AG20443 (cell line): ENCODE results near the gene PTPRN2.

ENCODE experiments used
- DNase-seq: peaks from one replicate; pipeline ENCODE4 v3.0.0; 2012; ENCODE audit warnings: low spot score, mixed read lengths

The PTPRN2 gene

DNA sequence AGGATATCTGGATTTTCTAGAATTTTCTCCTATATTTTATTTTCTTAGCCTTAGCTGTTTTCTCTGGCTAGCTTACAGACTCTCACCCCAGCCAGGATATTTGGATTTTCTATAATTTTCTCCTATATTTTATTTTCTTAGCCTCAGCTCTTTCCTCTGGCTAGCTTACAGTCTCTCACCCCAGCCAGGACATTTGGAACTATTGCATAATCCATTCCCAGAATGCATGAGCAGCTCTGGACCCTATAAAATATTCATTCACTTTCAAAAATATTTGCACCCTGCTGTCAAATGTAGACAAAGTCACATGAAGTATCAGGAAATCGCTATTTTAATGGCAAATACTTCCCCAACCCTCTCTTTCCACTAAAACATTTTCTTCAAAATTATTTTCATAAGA is 952.0 kb downstream of the PTPRN2 start:
- no peak for DNase-seq

DNA sequence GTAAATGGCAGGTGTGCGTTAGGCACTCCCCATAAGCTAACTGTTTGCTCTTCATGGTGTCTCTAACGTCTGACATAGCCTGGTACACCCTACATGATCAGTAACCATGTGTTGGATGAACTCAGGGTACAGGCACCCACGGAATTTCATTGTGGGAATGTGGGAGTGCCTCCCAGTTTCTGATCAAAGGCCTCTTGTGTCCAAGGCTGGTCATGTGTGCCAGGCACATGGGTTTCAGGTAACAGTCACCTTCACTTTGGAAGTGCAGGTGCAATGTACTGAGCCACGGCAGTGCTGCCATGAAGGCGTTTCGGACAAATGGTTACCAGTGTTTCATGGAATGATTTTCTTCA is 952.5 kb downstream of the PTPRN2 start:
- DNase-seq = no peak

DNA sequence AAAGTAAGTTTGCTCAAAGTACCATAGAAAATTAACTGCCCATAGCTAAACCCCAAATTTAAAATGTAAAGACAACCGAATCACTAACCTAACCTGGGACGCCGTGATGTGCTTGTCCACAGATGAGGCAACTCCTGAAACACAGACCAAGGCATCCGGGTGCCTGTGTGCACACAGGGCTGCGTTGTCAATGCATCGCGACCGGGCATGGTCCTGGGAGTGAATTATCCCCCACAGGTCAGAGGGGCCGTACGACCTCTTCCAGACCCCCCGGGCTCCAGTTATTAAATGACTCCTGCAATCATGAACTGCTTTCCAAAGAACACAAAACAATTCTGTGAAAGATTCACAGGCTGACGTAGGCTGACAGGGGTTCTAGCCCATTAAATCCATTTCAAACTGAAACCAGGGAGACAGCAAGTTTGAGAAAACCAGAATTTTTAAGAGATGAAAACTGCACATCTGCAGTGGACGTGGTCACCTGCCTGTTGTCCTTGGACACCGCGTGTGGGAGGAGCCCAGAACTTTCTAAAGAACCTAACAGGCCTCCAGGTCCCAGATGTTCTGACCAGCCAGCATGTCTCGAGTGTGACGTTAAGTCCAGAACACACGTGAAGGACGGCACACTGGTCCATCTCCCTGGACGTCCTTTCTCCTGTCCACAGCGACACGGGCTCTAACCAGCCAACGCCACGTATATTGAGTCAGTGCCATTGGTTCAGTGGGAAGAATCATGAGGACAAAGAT is 953.0 kb downstream of the PTPRN2 start:
- no peak for DNase-seq

DNA sequence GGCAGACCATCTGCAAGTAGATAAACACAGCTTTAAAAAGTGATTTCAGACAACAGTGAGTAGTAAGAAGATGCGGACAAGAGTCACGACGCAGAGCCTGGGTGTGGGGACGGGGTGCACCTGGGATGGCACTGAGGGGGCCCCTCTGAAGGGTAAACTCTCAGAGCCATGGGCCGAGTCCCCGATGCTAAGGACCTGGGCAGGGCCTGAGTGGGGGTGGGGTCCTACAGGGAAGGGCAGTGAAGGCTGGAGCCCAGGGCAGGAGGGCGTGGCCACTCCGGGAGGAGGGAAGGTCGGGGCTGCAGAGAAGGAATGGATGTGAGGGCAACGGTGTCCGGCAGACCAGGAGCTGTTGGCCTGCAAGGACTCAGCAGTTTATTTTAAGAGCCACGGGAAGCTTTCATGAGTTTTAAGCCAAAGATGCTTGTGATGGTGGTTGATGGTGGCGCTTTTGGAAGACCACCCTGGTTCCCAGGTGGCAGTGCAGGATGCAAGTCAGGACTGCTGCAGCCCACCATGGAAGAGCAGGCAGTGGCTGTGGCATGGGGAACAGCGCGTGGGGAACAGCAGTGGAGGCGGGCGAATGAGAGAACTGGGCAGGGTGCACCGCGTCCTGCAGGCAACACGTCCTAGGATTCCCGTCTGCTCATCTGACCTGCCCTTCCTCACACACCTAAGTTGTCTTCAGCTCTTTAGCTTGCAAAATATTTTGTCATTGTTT is 954.0 kb downstream of the PTPRN2 start:
- no peak for DNase-seq

DNA sequence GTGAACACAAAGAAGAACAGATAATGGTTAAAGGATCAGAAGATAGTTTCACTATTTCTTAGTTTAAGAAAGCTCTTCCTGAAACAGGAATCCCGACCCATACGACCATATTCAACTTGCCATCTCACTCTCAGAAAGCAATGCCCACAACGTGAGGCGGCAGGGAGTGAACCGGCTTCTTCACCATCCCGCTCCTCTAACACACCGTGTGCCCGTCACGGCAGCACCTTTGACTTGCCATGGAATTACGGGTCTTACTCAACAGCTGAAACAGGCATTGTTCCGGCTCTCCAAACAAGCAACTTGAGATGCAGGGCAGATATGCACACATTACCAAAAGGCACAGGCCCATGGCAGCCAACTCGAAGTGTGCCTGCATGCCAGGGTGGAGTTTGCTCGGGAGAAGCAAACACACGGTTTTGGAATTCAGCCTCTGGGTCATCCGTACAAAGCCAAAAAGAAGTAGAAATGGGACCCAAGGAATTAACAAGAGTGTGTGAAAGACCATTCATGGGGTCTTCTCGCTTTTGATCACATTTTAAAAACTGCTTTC is 957.2 kb downstream of the PTPRN2 start:
- no peak for DNase-seq

DNA sequence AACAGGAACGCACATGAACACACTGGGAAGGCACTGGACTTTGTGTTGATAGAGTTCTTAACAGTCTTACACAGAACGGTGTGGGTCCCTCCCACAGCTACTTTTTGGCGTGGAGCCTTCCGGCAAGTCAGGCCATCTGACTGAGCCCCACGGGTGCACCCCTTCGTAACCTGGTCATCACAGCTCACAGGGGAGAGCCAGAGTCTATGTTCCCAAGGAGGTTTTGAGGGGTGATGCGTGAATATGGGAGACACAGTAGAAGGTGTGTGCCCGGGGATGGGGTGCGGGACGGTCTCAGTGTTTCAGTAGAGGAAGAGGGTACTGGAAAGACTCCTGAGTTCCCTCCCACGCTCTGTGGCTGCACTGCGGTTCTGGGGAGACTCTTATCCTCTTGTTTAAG is 959.2 kb downstream of the PTPRN2 start:
- no peak for DNase-seq

DNA sequence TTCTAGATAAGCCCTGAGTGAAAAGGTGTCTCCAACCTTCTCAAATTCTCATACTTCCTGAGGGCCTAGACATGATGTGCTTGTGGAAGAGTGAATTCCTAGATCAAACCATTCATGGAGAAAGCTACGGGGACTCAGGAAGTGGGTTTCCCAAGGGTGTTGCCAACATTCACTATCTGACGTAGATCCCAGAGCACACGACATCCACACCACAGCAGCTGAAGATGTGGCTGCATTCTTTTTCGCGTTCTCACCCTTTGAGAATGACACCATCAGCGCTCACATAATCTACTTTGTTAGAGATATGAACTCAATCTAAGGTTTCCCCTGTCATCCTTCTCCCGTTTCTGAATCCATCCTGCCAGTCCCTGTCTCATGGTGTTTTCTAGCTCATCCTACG is 960.0 kb downstream of the PTPRN2 start:
- DNase-seq = no peak

DNA sequence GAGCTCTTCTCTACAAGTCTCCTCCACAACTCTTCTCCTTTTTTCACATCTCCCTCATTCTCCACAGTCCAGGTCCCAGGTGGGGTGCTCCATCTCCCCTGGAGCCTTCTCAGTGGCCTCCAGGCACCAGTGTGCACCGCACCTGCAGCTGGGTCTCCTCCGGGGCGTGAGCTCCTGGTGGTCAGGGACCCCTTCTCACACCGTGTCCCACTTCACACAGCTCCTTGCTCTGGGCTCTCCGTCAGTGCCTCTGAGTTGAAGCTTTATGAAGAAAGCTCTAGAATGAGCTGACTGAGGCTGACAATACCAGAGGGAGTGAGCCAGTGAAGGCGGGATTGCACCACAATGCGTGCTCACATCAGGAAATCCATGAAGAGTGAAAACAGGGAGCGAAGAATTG is 960.6 kb downstream of the PTPRN2 start:
- DNase-seq = no peak

DNA sequence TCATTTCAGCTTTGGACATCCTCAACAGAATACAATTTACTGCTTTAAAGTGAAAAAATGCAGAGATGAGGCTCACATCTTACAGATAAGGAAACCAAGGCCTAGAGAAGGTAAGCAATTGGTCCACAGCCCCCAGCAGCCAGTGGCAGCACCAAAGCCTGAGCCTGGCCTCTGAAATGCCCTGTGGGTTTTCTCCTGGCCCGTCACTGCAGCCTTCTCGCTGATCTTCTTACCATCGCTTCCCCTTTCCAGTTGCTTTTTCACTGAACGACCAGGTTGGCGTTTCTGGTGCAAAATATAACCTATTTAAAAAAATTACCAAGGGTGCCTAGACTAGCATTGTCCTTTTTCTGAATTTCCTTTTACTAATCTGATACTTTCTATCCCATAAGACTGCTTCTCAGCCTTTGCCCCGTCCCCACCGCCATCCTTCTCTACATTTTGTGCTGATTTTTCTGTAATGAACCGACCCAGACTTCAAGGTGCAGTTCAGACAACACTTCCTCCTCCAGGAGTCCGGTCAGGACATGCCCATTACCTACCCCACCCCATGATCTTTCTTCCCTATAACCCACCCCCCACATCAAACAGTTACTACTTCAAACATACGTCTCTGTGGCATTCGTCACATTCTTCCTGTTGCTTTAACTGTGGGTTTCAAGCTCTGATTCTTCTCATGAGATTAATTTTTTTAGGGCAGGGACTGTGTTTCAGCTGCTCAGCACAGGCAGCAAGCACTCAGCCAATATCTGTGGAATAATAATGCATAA is 961.5 kb downstream of the PTPRN2 start:
- no peak for DNase-seq

DNA sequence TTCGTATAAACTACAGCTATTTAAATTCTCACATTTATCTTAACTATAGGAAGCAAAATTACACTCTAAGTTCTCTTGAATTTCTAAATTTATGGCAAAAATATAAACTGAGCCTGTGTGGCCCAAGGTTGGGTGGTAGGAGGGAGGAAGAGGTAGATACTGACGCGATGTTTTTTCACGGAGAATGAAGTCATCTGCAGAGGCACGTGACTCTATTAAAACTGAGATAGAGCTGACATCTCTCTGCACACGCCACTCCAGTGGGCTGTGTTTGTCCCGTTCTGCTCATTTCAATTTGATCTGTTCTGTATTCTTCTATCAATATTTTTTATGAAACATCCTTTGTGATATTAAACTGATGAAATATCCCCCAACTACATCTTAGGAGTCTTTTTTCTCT is 964.1 kb downstream of the PTPRN2 start:
- DNase-seq = no peak

DNA sequence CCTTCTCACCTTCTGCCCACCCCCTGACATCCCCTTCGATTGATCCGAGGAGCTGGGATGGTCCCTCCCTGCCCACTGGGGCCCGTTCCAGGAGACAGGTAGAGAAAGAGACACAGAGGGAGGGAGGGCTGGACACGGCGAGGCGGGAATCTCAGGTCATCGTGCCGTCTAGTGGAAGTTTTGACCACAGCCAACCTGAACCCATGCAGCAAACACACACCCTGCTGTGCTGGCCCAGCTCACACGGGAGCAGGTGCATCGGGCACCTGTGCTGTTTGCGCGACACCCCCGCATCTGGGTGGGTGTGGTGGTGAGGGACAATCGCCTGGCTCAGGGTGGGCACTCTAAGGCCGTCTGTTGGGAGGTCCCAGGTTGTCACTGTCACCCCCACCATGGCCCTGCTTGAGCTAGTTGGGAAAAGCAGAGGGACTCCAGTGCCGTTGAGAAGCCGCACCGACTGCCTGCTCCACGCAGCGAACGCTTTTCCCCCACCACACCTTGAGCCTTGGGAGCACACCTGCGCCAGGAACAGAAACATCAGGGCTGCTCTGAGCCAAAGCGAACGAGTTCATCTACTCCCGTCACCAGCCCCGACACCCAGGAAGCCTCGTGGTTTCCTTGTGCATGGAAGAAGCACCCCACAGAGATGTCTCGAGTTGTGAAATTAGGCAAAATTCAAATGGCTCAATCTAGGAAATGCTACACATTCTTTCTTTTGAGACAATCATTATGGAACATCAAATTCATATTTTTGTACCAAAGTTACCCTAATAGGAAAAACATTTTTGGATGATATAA is 965.0 kb downstream of the PTPRN2 start:
- no peak for DNase-seq

DNA sequence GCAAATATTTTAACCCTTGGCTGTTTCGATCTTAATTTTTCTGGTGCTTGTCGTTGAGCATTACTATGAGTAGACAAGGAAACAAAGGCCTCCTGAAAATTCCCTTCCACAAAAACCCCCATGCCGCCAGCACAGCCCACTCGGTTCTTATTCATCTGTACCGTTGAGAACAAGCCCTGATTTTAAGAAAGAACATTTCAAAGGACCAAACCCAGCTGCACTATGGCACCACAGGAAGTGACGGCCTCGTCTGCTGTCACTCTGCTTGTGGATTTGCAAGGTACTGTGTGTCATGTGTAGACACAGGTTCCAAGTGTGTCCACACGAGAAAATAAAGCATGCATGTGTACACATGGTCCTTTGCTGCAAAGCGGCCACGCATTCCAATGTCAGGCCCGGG is 965.6 kb downstream of the PTPRN2 start:
- no peak for DNase-seq

DNA sequence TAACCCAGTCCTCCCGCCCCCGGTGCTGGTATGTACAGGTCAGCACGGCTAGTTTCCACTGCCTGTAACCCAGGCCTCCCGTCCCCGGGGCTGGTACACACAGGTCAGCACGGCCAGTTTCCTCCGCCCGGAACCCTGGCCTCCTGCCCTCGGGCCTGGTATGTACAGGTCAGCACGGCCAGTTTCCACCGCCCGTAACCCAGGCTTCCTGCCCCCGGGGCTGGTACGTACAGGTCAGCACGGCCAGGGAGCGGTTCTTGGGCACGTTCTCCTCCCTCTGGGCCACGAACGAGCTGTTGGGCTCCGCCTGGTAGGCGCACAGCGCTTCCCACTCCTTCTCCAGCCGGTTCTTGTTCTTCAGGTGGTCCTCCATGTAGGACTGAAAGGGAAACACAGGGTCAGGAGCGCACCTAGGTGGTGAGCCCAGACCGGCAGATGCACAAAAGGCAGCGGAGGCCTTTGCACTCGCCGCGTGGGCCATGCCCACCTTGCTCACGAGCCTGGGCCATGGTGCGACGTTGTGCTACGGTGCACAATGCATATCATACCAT is 966.4 kb downstream of the PTPRN2 start:
- no peak for DNase-seq

DNA sequence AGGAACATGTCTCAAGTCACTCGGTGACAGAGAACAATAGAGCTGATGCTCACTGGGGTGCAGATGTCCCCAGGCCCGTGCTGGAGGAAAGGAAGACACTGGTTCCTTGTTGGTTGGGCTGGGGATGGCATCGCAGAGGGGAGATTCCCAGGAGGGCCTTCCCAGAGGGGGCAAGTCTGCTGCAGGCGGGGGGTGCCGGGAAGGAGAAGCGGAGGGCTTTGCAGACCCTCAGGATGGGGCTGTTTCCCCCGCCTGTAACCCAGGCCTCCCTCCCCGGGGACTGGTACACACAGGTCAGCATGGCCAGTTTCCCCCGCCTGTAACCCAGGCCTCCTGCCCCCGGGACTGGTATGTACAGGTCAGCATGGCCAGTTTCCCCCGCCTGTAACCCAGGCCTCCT is 967.0 kb downstream of the PTPRN2 start:
- DNase-seq = no peak

DNA sequence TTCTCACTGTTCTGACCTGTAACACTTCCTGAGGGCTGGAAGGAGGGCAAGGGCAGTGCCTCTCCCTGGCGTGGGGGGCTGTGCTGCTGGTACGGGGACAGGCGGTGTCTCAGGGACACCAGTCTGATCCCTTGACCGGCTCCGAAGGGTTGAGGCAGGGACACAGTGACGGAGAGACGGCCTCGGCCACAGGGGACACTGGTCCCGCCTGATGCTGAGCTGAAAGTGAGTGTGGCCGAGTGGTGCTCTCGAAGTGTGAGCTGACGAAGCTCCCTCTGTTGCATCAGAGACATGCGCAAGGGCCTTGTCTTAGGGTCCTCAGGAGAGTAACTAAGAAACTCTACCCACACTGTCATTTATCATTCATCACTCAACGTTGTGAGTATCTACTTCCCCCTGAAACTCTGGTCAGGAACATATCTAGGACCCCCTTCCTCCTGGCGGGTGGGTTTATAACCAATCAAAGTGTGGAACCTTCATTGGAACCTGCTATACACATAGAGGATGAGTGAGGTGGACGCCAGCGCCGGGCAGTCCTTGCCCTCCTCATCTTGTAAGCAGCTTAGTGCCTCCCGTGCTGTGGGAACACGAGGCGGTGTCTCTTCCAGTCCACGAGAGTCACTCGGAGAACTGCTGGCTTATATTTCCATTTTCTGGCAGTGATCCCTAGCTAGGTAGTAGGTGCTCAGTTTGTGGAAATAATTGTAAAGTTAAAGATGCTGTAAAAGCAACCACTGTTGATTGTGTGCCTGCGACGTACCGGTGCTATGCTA is 967.7 kb downstream of the PTPRN2 start:
- DNase-seq = no peak

DNA sequence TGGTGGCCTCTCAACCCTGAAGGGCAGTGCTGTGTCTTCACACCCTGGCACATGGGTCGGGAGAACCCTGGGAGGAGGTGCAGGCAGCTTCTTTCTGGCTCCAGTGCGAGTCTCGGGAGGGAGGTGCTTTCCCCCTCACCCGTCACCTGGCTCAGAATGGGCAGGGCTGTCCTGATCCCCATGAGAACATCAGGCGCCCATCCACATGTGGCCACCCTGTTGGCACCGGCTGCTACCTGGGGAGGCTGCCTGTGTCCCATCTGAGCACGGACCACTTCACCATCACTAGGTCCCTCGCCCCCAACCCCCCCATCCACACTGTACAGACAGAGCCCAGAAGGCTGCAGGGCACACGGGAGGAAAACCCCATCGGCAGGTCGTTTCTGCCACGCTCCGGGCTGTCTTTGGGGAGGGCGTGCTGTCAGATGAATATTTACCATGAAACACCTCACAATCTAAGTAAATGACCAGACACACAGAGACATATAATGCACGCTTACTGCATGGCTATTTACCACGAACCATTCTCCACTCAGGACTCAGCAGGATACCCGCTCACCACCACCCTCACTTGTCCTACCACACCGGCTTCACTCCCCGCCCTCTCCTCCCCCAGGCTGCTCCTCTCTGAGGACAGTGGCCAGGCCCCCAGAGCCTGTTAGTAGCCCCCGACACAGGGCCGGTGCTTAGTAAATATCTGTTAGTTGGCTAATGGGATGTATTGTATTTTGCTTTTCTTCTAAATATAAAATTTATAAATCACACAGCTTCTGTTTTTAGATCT is 968.6 kb downstream of the PTPRN2 start:
- DNase-seq = no peak

DNA sequence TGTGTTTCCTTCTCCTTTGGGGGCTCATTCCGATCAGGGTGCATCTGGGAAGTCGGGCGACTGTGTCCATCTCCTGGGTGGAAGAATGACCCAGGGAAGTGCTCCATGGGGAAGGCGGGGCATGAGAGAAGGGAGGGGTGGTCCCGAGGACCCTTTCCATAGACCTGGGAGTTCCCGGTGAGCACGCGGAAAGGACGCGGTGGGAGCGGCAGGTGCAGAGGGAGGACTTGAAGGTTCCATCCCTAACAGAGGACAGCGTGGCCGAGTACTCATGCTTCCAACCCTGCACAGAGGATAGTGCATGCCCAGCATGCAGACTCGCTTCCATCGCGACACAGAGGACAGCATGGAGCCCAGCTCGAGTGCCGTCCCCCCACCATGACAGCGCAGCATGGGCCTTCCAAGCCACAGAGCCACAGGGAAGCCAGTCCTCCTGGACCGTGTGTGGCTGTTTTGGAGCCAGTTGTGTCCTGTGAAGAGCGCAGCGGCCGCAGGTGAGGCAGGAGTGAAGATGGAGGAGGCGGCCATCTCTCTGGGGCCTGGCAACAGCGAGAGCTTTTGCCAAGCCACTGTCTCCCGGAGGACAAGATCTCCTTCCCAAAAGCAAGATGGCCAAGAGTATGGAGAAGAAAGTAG is 969.4 kb downstream of the PTPRN2 start:
- no peak for DNase-seq

DNA sequence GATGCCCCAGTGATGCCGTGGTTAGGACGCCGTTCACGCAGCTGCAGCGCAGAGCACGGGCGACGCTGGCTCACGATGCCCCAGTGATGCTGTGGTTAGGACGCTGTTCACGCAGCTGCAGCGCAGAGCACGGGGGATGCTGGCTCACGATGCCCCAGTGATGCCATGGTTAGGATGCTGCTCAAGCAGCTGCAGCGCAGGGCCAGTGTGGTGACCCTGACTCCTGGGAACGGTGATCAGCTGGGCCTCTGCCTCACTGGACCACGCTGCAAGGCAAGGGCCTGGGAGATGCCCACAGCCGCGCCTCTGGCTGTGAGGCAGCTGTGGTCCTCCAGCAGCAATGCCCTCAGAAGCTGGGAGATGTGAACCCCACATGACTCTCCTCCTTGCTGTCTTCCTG is 970.2 kb downstream of the PTPRN2 start:
- DNase-seq = no peak

DNA sequence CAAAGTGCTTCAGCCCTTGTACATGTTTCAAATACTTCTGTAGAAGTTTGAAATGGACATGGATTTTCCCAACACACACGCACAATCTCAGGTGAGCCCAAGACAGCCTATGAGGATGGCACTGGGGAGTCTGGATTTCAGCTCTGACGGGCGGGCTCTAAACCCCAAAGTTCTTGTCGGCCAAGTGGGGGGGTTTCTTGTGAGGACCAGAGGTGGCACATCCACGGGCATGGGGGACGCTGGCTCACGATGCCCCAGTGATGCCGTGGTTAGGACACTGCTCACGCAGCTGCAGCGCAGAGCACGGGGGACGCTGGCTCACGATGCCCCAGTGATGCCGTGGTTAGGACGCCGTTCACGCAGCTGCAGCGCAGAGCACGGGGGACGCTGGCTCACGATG is 970.7 kb downstream of the PTPRN2 start:
- DNase-seq = no peak

DNA sequence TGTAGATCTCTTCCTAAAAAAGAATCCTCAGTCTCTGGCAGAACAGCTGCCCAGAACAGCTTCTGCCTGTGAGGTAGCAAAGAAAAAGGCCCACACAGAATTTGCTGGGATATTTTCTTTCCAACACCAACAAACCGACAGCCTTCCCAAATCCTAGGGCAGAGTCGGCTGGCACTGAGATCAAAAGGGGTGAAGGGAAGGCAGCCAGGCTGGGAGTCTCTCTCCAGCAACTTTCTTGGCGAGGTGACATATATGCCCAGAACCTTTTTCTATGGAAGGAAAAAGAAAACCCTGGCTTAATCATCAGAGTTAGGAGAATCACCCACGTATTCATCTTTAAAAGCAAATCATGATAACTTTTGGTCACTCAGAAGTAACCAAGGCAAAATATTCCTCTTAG is 971.2 kb downstream of the PTPRN2 start:
- no peak for DNase-seq
